RWPE2 (cell line): ENCODE data around the gene TTYH2.

Experiments used
- ATAC-seq: fragments of 200-7000 bp; cut with Tn5 transposase; 3 replicates; pipeline ENCODE4 v1.9.1; 2021; ENCODE audit warnings: low read depth
- DNase-seq: peaks from one replicate; pipeline ENCODE4 v3.0.0-alpha.2; 2020; ENCODE audit warnings: low spot score
- H3K27ac ChIP-seq: fragments of 450-650 bp; 2 replicates; pipeline ENCODE4 v1.5.1; 2017; ENCODE audit warnings: mild to moderate bottlenecking; ENCODE audit not compliant: poor library complexity, severe bottlenecking
- H3K27me3 ChIP-seq: fragments of 250-450 bp; sonication (Bioruptor Pico); 2 replicates; pipeline ENCODE4 v1.5.1; 2021; ENCODE audit warnings: mild to moderate bottlenecking, moderate library complexity; ENCODE audit not compliant: insufficient read depth, poor library complexity, severe bottlenecking
- H3K36me3 ChIP-seq: fragments of 250-450 bp; sonication (Bioruptor Pico); 2 replicates; pipeline ENCODE4 v1.5.1; 2020; ENCODE audit warnings: low read depth, mild to moderate bottlenecking, moderate library complexity
- H3K4me1 ChIP-seq: fragments of 250-450 bp; sonication (Bioruptor Pico); 2 replicates; pipeline ENCODE4 v1.5.1; 2021; ENCODE audit warnings: mild to moderate bottlenecking, moderate library complexity; ENCODE audit not compliant: insufficient read depth, poor library complexity, severe bottlenecking
- H3K4me3 ChIP-seq: fragments of 250-450 bp; sonication (Bioruptor Pico); 2 replicates; pipeline ENCODE4 v1.5.1; 2021; ENCODE audit warnings: mild to moderate bottlenecking, moderate library complexity; ENCODE audit not compliant: severe bottlenecking
- H3K9me3 ChIP-seq: fragments of 250-450 bp; sonication (Bioruptor Pico); 2 replicates; pipeline ENCODE4 v1.5.1; 2021; ENCODE audit warnings: mild to moderate bottlenecking, moderate library complexity; ENCODE audit not compliant: severe bottlenecking
- TF ChIP-seq, protein P1 (sequence below): fragments of 450-650 bp; IDR thresholded peaks from one replicate; pipeline ENCODE4 v1.5.1; 2017; ENCODE audit warnings: mild to moderate bottlenecking, moderate library complexity; ENCODE audit not compliant: poor library complexity, severe bottlenecking

TTYH2 gene

DNA sequence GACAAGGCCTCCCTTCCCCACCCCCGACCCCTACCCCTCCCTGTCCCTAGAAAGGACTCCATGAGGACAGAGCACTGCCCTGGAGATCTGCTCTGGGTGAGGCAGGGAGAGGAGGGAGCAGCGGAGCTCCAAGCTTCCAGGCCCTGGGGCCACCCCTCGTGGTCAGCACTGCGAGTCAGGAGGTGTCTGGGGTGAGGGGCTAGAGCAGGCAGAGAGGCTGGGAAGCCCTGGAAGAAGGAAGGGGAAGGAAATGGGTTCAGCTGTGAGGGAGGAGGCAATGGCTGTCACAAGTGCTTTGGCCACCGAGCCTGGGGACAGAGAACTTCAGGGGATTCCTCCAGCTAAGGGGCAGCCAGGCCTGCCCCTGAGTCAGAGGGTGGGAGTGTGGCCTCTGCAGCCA is 32.5 kb downstream of the TTYH2 start:
- no peaks in the 10 kb centered on the region for H3K9me3 ChIP-seq
- no peak for DNase-seq
- TF ChIP-seq, protein P1, sequence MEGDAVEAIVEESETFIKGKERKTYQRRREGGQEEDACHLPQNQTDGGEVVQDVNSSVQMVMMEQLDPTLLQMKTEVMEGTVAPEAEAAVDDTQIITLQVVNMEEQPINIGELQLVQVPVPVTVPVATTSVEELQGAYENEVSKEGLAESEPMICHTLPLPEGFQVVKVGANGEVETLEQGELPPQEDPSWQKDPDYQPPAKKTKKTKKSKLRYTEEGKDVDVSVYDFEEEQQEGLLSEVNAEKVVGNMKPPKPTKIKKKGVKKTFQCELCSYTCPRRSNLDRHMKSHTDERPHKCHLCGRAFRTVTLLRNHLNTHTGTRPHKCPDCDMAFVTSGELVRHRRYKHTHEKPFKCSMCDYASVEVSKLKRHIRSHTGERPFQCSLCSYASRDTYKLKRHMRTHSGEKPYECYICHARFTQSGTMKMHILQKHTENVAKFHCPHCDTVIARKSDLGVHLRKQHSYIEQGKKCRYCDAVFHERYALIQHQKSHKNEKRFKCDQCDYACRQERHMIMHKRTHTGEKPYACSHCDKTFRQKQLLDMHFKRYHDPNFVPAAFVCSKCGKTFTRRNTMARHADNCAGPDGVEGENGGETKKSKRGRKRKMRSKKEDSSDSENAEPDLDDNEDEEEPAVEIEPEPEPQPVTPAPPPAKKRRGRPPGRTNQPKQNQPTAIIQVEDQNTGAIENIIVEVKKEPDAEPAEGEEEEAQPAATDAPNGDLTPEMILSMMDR: no peak
- H3K27ac ChIP-seq: no peak overlapping the region
- ATAC-seq: no peak
- no peaks in the 10 kb centered on the region for H3K4me1 ChIP-seq
- H3K36me3 ChIP-seq: no peaks in the 10 kb centered on the region
- no peak overlapping the region for H3K4me3 ChIP-seq
- H3K27me3 ChIP-seq: no peaks in the 10 kb centered on the region

DNA sequence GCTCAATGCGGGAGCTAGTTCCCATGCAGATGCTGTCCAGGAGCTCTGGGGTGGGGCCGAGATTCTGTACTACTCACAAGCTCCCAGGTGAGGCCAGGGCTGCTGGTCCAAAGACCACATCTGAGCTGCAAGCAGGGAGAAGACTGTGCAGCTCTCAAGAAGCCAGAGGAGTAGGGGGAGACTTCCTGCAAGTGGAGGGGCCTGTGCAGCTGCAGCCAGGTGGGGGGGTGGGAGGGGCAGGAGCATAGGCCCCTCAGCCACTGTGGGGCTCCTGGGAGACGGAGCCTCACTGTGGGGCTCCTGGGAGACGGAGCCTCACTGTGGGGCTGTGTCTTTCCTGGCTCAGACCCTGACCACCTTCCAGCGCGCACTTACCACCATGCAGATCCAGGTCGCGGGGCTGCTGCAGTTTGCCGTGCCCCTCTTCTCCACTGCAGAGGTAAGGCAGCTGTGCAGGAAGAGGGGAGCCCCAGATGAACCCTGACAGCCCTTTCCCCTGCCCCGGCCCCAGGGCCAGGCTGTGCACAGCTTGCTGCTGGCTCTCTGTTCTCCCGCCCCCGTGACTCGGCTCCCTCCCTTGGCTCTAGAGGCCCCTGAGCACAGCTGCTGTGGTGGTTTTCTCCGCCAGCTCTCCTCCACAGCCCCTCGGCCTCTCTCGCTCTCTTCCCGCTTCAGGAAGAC is 36.4 kb downstream of the TTYH2 start:
- TF ChIP-seq, protein P1: no peak
- no peaks in the 10 kb centered on the region for H3K9me3 ChIP-seq
- ATAC-seq: no peak
- DNase-seq: no peak
- H3K27me3 ChIP-seq: no peaks in the 10 kb centered on the region
- no peaks in the 10 kb centered on the region for H3K36me3 ChIP-seq
- H3K4me3 ChIP-seq: no peak overlapping the region
- no peaks in the 10 kb centered on the region for H3K4me1 ChIP-seq
- H3K27ac ChIP-seq: no peak overlapping the region

DNA sequence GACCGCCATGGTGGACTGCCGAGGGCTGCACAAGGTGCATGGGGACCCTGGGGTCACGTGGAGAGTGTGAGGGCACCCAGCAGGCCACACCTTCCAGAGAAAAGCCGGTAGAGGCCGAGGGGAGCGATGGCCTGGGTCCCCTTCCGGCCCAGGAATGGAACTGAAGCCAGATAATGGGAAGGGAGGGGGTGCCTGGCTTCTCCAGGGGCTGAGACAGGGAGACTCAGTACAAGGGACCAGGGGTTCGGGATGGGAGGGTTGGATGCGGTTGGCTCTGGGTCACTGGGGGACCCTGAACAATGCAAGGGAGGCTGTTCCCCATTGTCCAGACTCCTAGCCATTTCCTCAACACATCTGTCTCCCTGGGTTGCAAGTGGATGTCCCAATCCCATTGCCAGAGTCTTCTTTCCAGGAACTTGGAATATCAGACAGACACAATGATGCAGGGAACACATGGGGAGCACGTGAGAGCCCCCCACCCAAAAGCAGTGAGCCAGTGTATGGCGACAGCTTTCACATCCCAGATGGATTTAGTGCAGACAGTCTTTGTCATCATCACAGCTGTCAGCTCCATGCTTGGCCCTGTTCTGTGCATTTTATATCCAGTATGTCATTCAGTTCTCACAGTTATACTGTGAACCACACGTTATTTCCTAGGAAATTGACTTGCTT is 37.1 kb downstream of the TTYH2 start:
- no peaks in the 10 kb centered on the region for H3K36me3 ChIP-seq
- ATAC-seq (no peak), DNase-seq (no peak)
- H3K9me3 ChIP-seq: no peaks in the 10 kb centered on the region
- H3K4me3 ChIP-seq: no peak overlapping the region
- H3K27me3 ChIP-seq: no peaks in the 10 kb centered on the region
- TF ChIP-seq, protein P1: no peak
- no peak overlapping the region for H3K27ac ChIP-seq
- H3K4me1 ChIP-seq: no peaks in the 10 kb centered on the region

DNA sequence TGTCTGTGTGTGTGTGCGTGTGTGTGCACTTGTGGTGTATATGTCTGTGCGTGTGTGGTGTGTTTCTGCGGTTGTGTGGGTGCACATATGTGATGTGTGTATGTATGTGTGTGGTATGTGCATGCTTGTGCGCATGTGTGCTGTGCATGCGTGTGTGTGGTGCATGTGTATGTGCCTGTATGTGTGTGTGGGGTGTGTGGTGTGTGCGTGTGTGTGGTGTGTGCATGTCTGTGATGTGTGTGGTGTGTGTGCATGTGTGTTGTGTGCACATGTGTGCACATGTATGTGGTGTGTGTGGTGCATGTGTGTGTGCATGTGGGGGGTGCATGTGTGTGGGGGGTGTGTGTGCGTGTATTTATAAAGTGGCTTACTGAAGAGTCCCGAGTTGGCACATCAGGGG is 37.7 kb downstream of the TTYH2 start:
- H3K27ac ChIP-seq: no peak overlapping the region
- no peak for DNase-seq
- H3K9me3 ChIP-seq: no peaks in the 10 kb centered on the region
- H3K36me3 ChIP-seq: no peaks in the 10 kb centered on the region
- no peak overlapping the region for H3K4me3 ChIP-seq
- ATAC-seq: no peak
- H3K4me1 ChIP-seq: no peaks in the 10 kb centered on the region
- H3K27me3 ChIP-seq: no peaks in the 10 kb centered on the region
- TF ChIP-seq, protein P1: no peak

DNA sequence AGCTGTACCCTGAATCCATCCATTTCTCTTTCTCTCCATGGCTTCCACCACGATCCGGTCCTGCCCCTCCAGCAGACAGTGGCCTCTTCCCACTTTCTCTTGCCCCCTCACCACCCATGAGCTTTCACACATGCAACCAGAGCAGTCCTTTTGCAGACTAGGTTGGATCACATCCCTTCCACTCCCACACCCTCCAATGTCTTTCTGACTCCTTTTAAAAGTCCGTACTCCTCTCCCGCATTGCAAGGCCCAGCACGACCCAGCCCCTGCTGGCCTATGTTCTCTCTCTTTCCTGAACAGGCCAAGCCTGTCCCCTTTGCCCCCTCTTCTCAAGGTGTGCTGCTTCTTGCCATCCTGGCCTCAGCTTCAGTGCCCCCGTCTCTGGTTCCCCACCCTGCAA is 38.2 kb downstream of the TTYH2 start:
- Histone ChIP-seq H3K27ac (no peak overlapping the region), H3K9me3 (no peaks in the 10 kb centered on the region), H3K27me3 (no peaks in the 10 kb centered on the region), H3K4me1 (no peaks in the 10 kb centered on the region), H3K36me3 (no peaks in the 10 kb centered on the region), H3K4me3 (no peak overlapping the region)
- no peak for ATAC-seq
- TF ChIP-seq, protein P1: no peak
- DNase-seq: no peak
